ENCODE results near the gene OR2AT4.
"Not testable (repeated sequence)": the region's sequence is repeated elsewhere in the genome, so short reads cannot be mapped to it uniquely, and the experiment has no call there.

The OR2AT4 gene

DNA sequence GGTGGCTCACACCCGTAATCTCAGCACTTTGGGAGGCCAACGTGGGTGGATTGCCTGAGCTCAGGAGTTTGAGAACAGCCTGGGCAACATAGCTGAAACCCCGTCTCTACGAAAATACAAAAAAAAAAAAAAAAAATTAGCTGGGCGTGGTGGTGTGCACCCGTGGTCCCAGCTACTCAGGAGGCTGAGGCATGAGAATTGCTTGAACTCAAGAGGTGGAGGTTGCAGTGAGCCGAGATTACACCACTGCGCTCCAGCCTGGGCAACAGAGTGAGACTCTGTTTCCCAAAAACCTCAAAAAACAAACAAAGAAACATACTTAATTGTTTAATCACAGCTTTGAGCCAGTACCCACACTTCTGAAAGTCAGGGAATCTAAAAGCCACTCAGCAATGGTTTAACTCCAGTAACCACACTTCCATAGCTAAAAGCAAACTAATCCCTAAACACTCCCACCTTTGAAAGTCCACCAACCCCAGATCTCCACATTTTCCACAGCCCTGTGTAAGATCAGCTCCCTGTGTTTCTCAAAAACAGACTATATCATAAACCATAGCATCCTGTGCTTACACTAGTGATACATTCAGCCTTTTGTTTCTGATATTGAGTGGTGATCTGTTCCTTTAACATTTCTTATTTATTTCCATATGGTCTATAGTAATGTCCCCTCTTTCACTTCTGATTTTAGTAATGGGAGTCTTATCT lies 4.9 kb upstream of the OR2AT4 start:
- DNase-seq: no peak

DNA sequence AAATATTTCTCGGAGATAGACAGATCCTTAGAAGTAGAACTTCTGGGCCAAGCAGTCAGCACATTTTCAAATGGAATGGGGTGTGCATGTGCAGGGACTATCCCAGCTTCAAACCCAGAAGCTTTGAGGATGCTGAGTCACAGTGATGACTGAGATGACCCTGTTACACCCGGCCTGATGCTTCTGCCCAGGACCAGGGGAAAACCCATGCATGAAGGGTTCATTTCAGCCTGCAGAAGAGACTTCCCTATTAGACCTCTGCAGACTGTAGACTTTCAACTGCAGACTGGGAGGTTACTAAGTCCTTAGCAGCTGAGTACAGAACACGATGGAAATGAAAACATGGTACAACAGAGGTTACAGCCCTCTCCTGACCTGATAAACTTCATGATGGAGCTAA lies 3.6 kb upstream of the OR2AT4 start:
- DNase-seq: peak in 1 of 2 experiments; percentile 28

DNA sequence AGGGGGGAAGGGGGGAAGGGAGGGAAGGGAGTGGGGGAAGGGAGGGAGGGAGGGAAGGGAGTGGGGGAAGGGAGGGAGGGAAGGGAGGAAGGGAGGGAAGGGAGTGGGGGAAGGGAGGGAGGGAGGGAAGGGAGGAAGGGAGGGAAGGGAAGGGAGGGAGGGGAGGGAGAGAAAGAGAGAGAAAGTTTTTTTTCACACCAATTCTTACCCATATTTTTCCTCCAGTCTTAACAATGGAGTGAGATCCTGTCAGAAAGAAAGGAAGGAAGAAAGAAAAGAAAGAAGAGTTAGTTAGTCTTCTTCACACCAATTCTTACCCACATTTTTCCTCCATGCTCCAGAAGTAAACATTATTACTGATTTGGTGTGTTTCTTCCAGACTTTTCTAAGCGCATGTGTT lies 3.0 kb upstream of the OR2AT4 start:
- DNase-seq: no peak

DNA sequence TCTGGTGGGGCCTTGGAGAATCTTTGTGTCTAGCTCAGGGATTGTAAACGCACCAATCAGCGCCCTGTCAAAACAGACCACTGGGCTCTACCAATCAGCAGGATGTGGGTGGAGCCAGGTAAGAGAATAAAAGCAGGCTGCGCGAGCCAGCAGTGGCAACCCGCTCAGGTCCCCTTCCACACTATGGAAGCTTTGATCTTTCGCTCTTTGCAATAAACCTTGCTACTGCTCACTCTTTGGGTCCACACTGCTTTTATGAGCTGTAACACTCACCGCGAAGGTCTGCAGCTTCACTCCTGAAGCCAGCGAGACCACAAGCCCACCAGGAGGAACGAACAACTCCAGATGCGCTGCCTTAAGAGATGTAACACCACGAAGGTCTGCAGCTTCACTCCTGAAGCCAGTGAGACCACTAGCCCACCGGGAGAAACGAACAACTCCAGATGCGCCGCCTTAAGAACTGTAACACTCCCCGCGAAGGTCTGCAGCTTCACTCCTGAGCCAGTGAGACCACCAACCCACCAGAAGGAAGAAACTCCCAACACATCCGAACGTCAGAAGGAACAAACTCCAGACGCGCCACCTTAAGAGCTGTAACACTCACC lies 2.3 kb upstream of the OR2AT4 start:
- DNase-seq: not testable (repeated sequence)

DNA sequence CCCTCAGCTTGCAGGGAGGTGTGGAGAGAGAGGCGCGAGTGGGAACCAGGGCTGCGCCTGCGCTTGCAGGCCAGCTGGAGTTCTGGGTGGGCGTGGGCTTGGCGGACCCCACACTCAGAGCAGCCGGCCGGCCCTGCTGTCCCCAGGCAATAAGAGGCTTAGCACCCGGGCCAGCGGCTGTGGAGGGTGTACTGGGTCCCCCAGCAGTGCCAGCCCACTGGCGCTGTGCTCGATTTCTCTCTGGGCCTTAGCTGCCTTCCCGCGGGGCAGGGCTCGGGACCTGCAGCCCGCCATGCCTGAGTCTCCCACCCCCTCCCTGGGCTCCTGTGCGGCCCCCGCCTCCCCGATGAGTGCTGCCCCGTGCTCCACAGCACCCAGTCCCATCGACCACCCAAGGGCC lies 1.5 kb upstream of the OR2AT4 start:
- not testable (repeated sequence) for DNase-seq

DNA sequence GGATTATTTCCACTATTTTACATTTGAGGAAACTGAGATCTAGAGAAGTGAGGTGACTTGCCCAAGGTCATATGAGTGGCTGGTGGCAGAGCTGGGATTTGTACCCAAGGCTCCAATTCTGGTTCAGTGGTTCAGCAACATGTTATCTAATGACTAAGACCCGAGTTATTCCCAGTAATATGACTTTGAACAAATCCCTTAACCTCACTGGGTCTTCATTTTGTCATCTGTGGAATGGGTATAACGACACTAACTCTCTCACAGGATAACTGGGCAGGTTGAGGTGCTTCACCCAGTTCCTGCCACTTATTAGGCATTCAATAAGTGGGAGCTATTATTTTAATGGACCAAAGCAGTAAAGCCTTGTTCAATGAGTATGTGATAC lies 489 bp upstream of the OR2AT4 start:
- DNase-seq: no peak

DNA sequence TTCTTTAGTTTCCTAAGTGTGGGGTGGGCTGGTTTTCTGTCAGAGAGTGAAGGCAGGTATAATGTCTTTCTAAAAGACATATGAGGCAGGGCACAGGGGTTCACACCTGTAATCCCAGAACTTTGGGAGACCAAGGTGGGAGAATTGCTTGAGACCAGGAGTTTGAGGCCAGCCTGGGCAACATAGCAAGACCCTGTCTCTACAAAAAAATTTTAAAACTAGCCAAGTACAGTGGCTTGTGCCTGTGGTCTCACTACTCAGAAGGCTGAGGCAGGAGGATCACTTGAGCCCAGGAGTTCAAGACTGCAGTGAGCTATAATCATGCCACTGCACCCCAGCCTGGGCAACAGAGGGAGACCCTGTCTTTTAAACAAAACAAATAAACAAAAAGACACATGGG lies 2.3 kb downstream of the OR2AT4 start:
- DNase-seq: not testable (repeated sequence)

DNA sequence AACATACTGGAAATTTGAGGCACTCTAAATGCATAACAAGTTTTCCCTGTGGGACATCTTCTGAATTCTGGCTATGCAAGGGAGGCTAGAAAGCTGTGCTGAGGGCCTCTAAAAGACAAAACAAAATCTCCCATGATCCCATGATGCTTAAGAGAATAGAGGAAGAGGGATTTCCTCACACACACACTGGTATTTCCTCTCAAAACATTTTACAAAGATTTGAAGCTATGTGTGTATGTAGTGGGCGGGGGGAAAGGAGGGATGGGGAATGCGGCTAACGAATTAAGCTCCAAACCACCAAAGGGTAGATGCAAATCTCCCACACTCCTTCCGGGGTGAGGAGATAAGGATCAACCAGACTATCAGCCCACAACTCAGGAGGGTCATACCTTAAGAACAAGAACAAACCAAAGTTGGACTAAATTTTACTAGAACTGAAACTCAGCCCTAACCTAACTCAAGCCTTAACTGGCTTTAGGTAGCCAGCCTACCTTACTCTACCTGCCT lies 6.0 kb downstream of the OR2AT4 start:
- DNase-seq: no peak

DNA sequence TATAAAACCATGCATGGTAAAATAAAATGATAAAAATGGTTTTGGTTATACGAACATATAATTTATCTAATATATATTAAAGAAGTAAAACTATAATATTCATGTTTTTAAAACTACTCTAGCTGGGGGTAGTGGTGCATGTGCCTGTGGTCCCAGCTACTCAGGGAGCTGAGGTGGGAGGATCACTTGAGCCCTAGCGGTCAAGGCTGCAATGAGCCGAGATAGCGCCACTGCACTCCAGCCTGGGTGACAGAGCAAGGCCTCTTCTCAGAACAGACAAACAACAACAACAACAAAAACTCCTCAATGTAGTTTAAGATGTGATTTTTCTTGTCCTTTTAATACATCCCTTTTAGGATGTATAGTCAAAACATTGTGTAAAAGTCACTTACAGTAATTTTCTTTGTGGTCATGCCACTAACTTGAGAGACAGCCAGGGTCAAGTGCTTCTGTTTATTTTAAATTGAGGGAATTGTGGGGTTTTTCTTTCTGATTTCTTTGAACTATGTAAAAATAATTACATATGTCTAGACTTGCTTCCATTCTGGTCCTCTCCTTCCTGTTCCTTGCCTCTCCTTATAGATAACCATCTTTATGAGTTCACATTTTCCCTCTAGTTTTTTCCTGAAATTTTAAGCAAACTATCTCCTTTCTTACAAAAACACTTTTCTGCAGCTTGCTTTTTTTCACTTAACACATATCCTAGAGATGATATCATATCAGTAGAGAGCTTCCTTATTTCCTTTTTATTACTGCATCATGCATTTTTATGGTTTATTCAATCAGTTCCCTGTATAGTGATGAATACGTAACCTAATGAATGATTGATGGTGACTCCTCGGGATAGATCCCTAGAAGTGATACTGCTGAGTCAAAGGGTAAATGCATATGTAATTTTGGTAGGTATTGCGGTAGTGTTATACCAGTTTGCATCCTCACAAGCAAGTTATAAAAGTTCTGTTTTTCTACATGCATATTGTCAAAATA lies 9.1 kb downstream of the OR2AT4 start:
- no peak for DNase-seq

DNA sequence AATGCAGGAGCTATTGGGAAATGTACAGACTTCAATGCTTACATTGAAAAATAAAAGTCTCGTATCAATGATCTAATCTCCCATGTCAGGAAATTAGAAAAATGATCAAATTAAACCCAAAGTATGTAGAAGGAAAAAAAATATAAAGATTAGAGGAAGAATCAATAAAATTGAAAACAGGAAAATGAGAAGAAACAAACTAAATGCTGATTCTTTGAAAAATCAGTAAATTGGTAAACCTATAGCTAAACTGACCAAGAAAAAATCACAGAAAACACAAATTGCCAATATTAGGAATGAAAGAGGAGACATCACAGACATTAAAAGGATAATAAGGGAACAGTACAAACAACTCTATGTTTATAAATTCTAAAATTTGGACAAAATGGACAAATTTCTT lies 11.8 kb downstream of the OR2AT4 start:
- DNase-seq: no peak

DNA sequence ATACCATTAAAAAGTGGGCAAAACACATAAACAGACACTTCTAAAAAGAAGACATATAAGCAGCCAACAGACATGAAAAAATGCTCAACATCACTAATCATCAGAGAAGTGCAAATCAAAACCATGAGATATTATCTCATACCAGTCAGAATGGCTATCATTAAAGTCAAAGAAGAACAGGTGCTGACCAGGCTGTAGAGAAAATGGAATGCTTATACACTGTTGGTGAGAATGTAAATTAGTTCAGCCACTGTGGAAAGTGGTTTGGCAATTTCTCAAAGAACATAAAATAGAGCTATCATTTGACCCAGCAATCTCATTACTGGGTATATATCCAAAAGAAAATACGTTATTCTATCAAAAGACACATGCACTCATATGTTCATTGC lies 13.5 kb downstream of the OR2AT4 start:
- DNase-seq: no peak

DNA sequence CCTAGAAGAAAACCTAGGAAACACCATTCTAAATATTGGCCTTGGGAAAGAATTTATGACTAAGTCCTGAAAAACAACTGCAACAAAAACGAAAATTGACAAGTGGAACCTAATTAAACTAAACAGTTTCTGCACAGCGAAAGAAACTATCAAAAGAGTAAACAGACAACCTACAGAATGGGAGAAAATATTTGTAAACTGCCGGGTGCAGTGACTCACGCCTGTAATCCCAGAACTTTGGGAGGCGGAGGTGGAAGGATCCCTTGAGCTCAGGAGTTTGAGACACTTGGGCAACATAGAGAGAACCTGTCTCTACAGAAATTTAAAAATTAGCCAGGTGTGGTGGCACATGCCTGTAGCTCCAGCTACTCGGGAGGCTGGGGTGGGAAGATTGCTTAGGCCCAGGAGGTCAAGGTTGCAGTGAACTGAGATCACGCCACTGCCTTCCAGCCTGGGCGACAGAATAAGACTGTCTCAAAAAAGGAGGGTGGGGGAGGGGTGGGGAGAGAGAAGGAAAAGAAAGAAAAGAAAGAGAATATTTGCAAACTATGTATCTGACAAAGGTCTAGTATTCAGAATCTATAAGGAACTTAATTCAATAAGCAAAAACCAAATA lies 14.0 kb downstream of the OR2AT4 start:
- DNase-seq: no peak

DNA sequence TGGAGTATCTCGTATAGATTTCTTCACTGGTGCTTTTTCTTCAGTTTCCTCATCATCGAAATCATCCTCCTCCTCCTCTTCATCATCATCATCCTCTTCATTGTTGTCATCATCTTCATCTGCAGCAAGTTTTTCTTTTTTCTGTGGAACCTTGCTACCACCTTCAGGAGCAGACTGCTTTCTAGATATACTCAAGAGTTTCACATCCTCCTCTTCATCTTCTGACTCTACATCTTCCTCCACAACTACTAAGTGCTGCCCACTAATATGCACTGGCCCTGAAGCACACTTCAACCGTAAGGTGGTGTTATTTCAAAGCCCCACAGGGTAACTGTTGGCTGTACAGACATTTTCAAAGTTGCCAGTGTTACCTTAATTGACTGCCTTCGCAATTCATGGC lies 17.1 kb downstream of the OR2AT4 start:
- no peak for DNase-seq

DNA sequence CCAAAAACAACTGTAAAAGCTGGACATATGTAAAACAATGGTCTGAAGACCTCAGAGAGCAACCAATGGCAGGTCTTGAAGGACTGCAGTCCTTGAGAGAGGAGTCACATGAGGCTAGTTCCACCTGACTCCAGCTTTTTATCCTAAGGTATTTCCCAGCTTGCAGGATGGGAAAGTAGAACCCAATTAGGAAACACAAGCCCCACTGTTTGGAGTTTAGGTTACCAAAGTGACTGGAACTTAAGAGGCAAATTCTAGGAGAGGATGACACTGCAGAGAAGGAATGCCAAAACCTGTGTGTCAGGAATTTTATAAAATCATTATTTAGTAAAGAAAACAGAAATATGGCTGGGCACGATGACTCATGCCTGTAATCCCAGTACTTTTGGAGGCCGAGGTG lies 18.4 kb downstream of the OR2AT4 start:
- DNase-seq: no peak

DNA sequence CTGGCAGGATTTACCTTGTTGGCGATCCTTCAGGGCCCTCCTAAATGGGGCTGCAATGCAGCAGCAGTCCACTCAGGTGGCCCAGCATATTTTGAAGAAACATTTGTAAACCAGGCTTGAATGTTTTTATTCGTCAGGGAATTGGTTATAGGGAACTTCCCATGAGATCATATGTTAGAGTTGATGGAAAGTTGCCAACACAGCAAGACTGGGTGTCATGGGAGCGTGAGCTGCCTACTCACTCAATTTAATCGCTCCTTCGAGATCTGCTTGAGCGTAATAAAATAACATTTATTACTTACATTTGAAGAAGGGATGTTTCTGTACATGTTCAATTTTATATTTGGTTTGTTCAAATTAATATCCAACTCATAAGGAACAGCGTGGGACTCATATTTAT lies 19.4 kb downstream of the OR2AT4 start:
- no peak for DNase-seq

DNA sequence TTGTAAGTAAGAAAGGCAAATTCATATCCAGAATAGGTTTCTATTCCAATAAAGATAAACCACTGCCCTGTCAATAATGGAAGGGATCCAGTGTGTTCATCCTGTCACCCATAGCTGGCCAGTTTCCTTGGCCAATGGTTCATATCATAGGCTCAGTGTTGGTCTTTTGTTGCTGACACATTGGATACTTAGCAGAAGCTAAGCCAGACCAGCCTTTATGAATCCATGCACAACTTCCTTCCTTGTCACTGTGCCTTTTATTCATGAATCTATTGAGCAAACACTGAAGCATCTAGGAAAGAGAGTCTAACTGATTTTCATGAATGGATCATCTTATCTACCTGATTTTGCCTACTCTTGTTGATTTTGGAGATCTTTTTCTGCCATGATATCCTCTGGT lies 20.0 kb downstream of the OR2AT4 start:
- no peak for DNase-seq

DNA sequence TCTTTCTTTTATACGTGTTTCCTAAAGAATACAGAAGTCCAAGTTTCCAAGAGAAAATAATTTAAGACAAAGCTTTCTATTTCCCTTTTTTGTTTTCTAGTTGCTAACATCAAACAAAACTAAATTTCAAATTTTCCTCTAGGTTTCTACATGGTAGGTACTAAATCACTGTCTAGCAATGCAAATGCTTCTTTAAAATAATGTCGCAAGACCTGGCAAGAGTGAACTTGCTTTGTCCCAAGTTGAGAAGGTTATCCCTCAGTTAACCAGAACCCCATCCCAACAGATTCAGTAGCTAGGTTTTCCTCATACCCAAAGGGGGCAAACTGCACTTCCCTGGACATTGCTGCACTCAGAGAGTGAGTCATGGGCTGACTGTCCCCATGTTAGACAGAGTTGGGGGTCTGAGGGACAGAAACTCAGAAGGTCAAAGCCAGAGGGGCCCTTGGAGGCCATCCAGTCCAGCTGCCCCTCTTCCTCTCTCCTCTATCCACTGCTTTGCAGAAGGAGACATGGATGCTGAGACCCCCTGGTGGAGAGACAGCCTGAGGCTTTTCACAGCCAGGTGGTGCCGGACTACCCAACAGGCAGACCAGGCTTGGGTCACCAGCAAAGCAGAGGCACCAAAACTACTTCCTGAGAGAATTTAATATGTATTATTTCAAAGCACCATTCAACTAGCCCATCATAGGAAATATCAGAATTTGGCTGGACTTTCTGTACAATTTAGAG lies 23.1 kb downstream of the OR2AT4 start:
- no peak for DNase-seq

DNA sequence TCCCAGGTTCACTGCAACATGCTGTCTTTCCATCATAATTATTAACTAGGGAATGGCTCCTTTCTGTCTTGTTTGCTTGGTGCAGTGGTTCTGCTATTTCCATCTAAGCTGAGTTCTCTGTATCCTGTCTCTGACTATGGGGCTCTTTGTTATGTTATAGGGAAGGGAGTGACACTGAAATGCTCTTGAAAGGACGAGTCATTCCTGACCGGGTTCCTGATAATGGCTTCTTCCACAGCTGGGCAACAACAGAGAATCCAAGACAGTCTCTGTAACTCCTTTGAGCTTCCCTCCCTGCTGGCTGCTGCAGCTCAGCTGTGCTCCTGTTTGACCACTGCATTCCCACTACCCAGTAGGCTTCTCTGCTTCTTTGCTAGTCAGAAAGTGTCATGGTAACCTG lies 24.1 kb downstream of the OR2AT4 start:
- no peak for DNase-seq

DNA sequence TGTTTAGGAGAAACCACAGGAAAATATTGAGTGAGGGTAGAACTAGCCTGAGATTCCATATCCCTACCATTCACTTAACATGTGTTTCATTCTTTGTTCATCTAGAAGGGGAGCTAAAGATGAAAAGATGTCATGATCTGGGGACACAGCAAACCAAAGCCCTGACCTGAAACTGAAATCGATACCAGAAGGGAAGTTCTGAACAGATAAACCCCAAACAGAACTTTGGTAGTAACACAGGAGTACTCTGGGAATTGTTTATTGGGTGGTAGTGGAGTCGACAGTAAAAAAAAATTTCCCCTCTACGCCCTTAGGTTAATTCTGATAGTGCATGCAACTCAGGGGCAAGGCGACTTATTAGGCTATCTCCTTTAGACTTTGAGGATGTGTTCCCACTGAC lies 27.2 kb downstream of the OR2AT4 start:
- DNase-seq: no peak

DNA sequence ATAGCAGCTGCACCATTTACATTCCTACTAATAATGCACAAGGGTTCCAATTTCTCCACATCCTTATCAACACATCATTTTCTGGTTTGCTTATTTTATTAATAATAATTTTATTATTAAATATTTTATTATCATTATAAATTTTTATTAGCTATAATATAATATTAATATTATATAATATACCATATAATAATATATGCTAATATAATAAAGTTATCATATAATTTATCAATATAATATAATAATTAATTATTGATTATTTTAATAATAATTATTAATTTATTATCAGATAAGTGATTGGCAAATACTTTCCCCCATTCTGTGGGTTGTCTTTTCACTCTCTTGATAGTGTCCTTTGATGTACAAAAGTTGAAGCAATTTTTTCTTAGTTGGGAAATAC lies 27.7 kb downstream of the OR2AT4 start:
- no peak for DNase-seq

DNA sequence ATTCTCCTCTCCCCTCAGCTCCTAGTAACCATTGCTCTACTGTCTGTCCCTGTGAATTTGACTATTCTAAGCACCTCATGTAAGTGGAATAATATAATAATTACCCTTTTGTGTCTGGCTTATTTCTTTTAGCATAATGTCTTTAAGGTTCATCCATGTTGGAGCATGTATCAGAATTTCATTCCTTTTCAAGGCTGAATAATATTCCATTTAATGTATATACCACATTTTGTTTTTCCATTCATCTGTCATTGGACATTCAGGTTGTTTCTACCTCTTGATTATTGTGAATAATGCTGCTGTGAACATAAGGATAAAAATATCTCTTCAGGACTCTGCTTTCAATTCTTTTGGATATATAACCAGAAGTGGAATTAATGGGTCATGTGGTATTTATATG lies 28.1 kb downstream of the OR2AT4 start:
- DNase-seq: no peak

DNA sequence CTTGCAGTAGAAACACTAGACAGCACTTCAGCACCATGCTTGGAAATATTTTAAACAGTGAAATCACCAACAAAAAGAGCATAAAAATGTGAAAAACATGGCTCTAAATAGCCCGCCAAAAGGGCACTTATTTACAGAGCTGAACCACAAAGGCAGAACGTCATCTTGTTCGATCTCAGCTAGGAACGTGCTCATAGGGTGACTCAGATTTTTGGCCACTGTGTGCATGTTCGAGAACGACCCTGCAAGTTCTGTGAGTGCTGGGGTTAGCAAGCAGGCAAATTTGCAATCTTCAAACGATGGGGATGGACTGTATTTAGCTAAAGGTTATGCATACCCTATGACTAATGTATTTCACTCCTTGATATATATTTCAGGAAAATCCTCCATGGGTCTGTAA lies 30.6 kb downstream of the OR2AT4 start:
- DNase-seq: no peak
